NCI-H345 treated with DMSO at 0.1 percent for 48 hours (cell line): ENCODE results near the gene RASSF8.

ENCODE experiments used
- DNase-seq: peaks from one replicate; lab custom pipeline; 2025; ENCODE audit not compliant: unreplicated experiment; lab: John Stamatoyannopoulos, UW

RASSF8 gene

DNA sequence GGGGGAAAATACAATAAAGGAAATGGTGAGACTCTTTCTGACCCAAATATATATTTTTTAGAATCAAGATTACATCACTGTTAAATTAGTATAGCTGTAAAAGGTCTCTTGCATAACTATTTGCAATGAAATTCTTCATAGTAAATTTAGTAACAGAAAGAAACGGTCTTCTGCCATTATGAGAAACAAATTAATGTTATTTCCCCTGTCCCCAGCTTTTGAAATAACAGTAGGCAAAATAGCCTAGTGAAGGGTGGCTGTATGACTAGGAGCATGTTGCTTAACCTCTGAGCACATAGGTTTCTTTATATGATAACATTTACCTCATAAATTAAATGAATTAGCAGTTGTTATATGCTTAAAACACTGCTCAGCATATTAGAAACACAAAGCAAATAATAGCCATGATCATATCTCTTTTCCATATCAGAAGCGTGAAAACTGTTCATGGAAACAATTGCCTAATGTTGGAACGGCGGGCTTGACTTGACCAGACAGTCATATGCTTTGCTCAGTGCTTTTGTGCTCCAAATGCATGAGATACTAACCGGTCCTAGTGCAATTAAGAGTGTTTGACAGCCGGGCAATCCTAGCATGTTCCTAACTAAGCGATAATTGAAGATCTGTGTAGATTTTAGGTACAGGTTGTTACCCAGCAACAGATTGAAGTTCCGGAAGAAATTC, 142.3 kb downstream of the RASSF8 start:
- no peak for DNase-seq

DNA sequence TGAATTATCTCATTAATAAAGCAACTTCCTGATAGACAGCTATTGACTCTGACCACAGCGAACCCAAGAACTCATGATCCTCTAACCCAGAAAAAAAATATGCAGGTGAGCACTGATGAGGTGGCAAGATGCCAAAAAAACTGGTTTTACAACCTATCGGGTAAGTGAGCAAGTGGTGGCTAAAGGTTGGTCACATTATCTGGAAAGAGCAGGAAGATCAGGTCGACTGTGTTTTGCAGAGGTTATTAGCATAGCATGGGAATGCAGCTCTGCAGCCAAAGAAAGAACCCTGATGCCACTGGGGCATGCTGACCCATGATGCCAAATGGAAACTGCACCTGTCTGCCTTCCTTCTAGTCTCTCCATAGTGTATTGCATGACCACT, 142.9 kb downstream of the RASSF8 start:
- DNase-seq: no peak

DNA sequence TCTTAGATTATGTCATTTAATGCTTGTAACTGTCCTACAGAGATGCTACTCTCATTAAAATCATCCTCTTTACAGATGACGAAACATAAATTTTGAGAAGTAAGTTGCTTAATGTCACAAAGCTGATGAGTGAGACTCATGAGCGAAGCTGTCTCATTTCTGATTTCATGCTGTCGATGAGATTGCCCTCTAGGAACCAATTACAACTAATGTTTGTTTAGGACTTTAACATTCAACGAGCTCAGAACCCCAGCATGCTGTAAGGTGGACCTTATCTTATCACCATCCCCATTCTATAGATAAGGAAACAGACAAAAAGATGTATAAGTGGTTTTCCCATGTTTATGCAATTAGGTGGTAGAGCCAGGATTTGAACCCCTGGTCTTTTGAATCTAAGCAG, 143.3 kb downstream of the RASSF8 start:
- no peak for DNase-seq

DNA sequence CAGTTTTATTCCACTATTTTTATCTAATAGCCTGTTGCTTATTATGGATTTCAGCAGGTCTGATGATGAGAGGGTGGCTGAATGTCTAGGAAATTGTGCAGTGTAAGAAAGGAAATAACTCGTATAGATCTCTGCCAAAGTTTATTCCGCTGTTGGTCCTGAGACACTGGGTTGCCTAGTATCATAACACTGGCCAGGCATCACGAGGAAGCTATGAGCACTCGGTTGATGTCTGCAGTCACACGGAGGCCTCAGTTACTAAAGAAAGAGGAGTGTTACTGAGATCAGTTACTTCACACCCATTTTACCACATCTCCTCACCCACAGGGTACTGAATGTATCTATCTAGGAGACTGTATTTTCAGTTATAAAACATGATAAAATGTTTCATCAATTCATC, 144.5 kb downstream of the RASSF8 start:
- no peak for DNase-seq

DNA sequence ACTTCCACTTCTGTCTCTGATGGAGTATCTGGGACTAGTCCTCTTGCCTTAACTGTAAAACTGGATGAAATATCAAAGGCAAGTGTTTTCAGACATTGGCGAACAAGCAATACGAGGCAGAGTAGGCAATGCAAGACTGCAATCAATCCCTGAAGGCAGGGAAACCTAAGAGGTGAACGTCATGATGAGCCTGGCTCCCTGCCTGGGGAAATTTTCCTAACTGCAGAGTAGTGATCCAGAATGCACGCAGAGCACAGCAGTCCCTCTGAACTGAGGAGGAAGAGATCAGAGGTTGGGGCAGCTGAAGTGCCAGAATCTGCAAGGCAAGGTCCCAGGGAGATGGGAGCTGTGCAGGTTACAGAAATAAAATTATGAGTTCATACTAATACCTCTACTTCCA, 147.9 kb downstream of the RASSF8 start:
- no peak for DNase-seq

DNA sequence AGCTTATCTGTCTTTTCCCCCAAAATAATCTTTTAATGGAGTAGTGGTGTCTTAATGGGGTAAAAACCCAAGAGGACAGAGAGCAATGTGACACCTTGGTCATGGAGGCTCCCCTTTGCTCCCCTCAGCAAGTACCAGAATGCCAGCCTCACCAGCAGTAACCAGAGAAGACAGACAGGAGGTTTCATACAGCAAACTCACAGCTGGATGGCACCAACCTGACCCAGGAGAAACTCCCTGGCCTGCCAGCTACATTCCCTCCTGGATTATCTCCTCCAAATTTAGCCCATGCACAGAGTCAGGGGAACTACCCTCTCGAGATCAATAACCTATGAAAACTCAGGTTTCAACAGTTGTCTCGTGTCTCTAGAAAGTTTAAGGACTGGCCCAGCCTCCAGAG, 150.4 kb downstream of the RASSF8 start:
- DNase-seq: no peak

DNA sequence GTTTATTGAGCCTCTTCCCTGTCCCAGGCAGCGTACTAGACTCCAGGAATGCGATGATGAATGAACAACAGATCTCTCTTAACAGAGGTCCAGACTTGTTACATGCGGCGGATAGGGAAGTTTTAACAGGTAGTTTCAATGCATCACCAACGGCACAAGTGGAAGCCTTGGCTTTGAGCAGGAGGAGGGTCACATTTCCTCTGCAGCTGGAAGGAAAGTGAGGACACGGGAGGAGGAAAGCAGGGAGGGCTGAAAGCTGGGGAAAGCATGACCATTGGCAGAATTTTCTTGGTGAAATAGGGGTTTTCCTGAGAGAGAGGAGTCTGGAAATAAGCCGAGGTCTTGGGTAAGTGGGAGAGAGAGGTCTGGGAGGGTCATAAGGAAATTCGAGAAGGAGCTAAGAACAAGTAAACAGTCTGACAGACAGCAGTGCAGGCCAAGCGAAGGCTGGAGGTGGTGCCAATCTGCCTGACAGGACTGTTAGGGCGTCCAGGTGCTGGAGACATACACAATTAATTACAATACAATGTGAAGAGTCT, 150.9 kb downstream of the RASSF8 start:
- DNase-seq: no peak

DNA sequence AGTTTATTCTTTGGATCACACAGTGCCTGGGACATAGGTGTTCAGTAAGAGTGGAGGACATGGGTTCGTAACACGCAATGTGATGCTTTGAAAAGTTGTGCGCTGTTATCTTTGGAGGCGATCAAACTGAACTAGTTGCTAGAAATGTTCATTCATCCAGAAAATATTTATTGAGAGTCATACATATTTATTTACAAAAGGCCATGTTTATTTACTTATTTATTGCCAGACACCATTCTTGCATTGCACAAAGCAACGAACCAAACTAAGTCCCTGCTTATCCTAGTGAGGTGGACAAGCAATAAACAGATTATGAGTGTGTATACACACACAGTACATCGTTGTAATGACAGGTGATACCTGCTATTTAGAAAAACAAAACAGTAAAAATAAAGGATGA, 153.8 kb downstream of the RASSF8 start:
- no peak for DNase-seq

DNA sequence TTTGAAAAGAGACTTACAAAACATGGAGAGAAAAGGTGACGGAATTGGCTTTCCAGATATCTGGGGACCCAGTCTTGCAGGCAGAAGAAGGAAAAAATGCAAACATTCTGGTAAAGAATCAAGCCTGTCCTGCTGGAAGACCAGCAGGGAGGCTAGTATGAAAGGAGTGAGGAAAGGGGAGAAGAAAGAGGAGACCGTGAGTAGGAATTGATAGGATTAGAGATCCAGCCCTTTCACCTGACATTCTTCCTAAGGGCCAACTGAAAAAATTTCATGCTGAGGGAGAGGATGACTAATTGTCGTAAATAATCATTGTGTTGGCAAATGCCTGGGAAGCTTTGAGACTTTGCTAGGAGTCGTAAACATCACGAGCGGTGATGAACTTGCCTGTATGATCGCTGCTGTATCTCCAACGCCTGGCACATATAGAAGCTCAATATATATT, 154.2 kb downstream of the RASSF8 start:
- DNase-seq: no peak

DNA sequence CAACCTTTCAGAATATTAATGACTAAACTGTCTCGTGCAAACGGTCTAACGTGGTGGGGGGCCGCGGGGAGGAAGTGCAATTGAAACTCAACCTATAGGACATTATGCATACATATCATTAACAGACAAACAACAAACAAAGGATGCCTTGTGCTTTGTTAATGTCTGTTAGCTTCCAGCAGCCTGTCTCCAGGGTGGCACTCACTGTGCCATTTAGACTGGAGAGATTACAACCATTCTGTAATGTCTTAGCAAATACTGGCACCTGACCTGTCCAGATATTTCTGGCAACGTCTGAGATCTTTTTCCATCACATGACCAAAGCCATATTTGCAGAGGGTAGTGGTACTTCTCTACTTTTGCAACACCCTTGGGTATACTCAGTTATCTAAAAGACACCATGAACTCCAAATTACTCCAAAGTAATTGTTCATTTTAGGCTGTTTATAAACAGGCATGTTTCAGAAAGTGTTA, 154.7 kb downstream of the RASSF8 start:
- no peak for DNase-seq

DNA sequence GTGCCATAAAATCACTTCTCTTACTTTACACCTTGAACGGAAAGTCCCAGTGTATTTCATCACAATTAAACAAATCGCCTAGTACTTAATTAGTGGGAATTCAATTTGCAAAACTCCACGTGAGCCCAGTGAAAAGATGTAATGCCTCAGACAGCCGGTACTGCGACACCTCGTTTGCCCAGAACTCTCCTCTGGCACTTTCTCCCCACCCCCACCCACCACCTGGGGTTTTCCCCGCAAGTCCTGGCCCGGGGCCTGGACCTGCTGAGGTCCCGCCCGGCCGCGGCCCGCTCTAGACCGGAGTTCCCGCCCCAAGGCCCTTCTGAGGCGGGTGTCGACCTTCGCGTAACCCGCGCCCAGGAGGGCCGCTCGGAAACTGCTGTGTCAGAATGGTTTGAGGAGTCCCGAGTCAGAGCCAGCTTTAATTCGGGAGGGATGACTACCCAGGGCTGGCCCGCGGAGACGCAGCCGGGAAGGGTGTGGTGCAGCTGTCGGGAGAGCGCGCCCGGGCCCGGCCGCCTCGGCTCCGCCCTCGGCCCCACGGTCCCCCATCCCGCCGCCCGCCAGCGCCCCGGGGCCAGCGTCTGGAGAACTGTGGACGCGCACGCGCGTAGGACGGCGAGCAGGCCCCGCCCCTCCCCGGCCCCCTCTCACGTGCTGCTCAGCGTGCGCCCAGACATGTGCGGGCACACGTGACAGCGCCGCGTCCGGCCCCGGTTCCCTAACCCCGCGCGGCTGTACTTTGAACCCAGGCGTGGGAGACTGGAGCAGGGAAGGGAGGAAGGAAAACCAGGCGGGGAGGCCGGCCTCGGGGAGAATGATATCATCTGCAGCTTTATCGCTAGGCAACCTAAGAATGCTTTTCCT, 155.6 kb downstream of the RASSF8 start:
- DNase-seq: no peak

DNA sequence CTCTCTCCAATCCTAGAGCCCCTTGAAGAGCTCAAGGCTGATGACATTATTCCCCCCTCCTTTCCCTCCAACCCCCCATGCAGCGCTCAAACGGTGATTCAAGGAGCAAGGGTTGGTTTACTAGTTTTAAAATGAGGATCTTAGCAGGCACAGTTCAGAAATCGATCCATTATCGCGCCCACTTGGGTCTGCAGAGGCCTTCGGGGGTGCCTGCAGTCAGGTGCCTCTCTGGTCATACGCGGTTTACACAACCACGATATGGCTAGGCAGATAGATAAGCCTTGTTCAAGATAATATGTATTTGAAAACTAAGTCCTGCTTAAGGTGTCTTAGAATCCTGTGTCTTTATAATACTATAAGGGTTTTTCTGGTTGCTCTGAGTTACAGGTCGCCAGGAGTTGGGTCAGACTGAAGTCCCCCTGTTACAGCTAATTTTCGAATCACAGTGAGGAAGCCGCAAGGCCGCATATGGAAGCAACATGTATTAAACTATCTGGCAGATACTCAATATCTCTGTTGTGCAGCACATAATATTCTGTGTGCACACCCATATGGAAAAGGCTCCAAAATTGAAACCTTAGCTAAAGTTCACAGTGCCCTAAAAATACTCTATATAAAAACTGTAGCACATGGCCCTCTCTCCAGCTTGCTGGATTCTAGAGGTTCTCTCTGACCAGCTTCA, 156.4 kb downstream of the RASSF8 start:
- no peak for DNase-seq

DNA sequence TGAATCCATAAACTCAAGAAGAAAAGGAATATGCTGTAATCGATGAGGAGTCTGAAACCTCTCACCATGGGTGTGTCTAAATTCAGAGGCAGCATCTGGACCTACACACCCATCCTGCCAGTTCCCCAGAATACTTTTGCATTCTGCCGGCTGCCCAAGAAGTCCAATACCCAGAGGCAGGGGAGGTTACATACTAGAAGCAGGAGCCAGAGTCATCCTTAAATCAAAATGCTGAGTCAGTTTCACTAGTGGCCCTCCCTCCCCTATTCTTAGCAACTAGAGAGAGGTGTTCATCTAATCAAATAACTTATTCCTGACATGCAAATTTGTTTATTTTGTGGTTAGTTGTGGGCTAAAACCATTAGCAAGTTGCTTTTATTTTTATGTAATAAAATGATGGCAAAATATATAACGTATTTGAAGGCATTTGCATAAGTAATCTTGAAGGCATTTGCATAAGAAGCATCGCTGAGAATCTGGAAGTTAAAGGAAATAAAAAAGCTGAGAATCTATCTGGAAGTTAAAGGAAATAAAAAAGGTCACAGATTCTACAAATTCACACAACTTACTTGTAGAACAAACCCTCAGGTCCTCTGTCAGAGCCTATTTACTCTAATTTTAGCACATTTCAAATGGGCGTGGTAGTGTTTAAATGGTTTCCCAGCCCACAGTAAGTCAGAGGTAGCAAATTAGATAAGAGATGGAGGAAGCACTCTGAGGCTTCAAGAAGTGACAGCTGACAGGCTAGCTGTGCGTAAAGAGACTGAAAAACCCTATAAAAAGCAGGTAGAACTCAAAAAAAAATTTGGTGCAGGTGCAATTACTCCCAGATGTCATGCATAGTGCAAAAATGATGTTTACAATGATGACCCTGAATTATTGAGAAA, 158.6 kb downstream of the RASSF8 start:
- no peak for DNase-seq

DNA sequence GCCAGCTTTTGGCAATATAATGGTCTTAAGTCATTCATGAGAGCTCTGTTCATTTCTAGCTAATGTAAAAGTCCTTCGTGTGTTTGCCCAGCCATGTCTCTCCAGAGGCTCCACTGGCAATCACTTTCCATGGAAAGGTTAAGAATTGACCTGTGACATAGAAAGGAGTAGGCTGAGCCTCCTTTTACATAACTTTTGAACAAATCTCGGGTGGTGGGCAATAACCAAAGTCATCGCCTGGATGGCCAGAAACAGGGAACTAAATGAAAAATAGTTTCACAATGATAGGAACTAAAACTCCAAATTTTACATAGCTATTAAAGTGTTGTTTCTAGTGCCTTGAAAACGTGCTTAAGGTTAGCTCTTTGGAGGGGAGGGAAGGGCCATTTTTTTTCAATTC, 159.8 kb downstream of the RASSF8 start:
- DNase-seq: no peak

DNA sequence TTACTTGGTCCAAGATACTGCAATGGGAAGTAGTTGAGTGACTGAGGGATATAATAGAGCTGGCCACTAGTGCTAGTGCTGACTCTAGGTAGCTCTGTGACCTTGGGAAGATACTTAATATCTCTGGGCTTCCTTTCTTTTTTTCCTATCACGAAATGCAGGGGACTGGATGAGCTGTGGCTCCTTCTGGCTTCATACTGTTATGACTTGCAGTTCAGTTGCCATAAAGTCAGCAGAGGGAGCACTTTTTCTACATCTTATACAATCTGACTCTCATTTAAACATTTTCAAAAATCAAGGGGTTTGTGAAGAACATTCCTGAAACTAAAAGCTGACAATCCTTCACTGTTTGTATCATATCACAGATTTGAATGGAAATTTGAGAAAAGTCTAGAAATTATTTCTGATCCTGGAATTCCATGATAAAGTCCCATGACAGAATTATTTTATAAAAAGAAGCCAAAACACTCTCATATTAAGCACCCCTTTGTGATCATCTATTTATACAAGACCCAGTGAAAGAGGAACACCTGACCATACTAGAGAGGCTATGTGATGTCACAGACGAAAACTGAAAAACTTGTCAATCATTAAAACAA, 161.0 kb downstream of the RASSF8 start:
- DNase-seq: no peak

DNA sequence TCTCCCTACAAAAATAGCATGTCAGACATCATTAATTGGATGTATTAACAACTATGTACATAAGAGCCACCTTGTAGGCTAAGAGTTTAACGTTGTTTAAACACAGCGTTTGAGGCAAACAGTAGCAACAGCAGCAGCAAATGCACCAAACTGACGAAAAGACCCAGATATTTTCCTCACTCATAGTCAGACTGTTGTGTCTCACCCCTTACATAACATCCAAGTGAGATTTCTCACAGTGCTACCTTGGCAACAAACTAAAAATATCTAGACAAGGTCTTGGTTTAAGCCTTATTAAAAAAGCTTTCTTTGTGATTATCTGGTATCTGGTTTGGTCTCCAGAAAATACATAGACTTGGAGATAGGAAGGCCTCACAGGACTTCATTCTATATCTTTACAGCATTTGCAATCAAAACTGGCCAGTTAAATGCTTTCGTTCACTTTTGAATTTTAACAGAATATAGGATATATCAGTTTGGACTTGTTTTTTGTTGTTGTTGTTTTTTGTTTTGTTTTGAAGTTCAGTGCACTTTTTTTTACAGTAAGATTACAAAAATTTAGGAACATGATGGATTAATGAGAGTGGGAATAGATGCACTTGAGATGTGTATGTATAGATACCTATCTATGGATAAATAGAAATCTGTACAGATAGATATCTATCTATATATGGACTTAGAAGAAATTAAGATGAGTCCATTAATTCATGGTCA, 162.2 kb downstream of the RASSF8 start:
- no peak for DNase-seq

DNA sequence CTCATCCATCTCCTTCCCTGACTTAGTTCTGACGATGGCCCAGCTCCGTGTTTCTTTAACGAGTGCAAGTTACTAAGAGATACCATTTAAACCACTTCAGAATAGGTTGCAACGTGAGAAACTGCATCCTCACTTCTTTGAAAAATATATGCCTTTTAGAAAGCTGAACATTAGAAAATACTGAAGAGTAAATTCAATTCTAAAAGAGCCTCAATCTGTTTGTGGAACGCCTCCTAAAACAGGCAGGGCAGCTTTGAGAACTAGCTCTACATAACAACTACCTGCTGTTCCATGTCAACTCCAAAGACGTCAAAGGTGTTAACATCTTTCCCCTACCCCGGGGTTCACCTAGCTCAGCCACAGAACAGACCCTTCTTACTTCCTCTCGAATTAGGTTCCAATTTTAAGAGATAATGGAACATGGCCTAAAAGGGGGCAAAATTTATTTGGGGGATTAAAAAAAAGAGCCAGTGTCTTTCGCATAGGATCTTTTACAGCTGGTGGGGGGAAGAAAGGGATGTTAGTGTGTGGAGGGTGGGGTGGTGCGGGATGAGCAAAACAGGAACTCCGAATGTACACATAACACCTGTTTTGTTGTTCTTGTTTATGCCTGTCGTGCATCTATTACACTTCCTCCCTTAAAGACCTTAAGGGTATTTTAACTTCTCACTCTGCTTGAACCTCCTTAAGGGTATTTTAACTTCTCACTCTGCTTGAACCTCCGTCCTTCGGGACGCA, 163.0 kb downstream of the RASSF8 start:
- no peak for DNase-seq

DNA sequence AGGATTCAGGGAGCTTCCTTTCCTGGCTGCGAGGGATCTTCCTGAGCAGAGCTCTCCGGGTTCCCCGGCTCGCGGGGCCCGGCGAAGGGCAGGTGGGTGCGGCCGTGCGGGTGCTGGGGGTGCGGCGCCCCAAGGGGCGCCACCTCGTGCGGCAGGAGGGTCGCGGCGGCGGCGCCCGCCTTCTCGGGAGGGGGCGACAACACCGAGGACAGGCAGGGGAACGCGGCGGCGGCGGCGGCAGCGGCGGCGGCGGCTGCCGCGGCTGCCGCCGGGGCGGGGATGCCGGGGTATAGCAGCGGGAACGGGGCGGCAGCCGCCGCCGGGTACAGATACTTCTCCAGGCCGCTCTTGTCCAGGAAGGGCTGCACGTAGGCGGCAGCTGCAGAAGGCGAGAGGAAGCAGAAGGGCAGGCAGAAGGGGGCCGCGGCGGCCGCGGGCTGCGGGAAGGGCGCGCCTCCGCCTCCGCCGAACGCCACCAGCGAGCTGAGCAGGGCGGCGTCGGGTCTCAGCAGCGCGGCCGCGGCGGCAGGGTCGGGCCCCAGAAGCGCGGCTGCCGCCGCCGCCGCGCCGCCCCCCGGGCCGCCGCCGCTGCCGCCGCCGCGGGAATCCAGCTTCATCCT, 163.7 kb downstream of the RASSF8 start:
- no peak for DNase-seq
